Vagina (tissue), 2 donors: ENCODE measurements around the gene EDRF1.

Source experiments
- POLR2A ChIP-seq, 2 donors: fragments of 450-650 bp; IDR thresholded peaks; one replicate each; pipeline ENCODE4 v1.6.1; 2017; ENCODE audit warnings: antibody characterized with exemption in 2 of 2, mild to moderate bottlenecking in 2 of 2, moderate library complexity in 2 of 2
- POLR2AphosphoS5 ChIP-seq, 2 donors: sonication (generic); formaldehyde crosslinking; IDR thresholded peaks; one replicate each; pipeline ENCODE4 v1.9.0; 2017; ENCODE audit warnings: antibody characterized with exemption in 2 of 2, mild to moderate bottlenecking in 2 of 2, low read depth in 1 of 2; ENCODE audit not compliant: insufficient read depth in 1 of 2
- TF ChIP-seq, protein P1 (sequence below), 3 experiments: fragments of 450-650 bp in 2 of 3; fragments of 200-600 bp in 1 of 3; sonication (generic) in 1 of 3; IDR thresholded peaks; one replicate each; pipeline ENCODE4 v1.5.1; 2017 to 2019; ENCODE audit warnings: antibody characterized with exemption in 3 of 3, mild to moderate bottlenecking in 2 of 3, moderate library complexity in 2 of 3

- no peak for TF ChIP-seq POLR2A (IDR thresholded peaks at IDR 0.05)
- TF ChIP-seq, protein P1, sequence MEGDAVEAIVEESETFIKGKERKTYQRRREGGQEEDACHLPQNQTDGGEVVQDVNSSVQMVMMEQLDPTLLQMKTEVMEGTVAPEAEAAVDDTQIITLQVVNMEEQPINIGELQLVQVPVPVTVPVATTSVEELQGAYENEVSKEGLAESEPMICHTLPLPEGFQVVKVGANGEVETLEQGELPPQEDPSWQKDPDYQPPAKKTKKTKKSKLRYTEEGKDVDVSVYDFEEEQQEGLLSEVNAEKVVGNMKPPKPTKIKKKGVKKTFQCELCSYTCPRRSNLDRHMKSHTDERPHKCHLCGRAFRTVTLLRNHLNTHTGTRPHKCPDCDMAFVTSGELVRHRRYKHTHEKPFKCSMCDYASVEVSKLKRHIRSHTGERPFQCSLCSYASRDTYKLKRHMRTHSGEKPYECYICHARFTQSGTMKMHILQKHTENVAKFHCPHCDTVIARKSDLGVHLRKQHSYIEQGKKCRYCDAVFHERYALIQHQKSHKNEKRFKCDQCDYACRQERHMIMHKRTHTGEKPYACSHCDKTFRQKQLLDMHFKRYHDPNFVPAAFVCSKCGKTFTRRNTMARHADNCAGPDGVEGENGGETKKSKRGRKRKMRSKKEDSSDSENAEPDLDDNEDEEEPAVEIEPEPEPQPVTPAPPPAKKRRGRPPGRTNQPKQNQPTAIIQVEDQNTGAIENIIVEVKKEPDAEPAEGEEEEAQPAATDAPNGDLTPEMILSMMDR (IDR thresholded peaks at IDR 0.05) = no peak
- TF ChIP-seq POLR2AphosphoS5 (IDR thresholded peaks at IDR 0.05; ENCODE audit: insufficient read depth in 1 of 2, low read depth in 1 of 2) = no peak
Measured at GRCh38 chr10:125698481-125698998, 21.0 kb upstream of the EDRF1 start.
